Retinal pigment epithelial cell (primary cell): Measurements from ENCODE around the gene PHF23.

ENCODE experiments used
- DNase-seq: peaks from one replicate; pipeline ENCODE4 v3.0.0-alpha.2; 2010; ENCODE audit warnings: low read depth
- H3K4me3 ChIP-seq: 2 replicates; pipeline ENCODE4 v1.5.1; 2011; ENCODE audit warnings: mild to moderate bottlenecking, low read length, control low read depth, moderate library complexity
- CTCF ChIP-seq: conservative IDR thresholded peaks from 2 replicates; pipeline ENCODE4 v1.5.1; 2011; ENCODE audit warnings: low read depth, low read length, control low read depth, inconsistent platforms

The PHF23 gene

GRCh38 chr17:7222093-7222971, 16.9 kb downstream of the PHF23 start:
- no peak overlapping the region for H3K4me3 ChIP-seq
- no peak for DNase-seq
- no peak for TF ChIP-seq CTCF

GRCh38 chr17:7221278-7222092, 17.8 kb downstream of the PHF23 start:
- DNase-seq, result no peak
- H3K4me3 ChIP-seq, result no peak overlapping the region
- TF ChIP-seq CTCF, result no peak

GRCh38 chr17:7220593-7221277, 18.5 kb downstream of the PHF23 start:
- peak overlapping the region; percentile 83 for H3K4me3 ChIP-seq
- no peak for DNase-seq
- peak; percentile 70 for TF ChIP-seq CTCF

GRCh38 chr17:7219812-7220592, 19.3 kb downstream of the PHF23 start, which contains the start of the genes ACADVL and DLG4:
Gene ACADVL, plus strand, starts transcription at chr17:7219938. Its CDS starts 47 bp downstream, at chr17:7219985.
Gene DLG4, minus strand, starts transcription at chr17:7219836.
- no peak for TF ChIP-seq CTCF
- DNase-seq, result no peak
- H3K4me3 ChIP-seq, result peak within 1 kb of the TSS; percentile 83

- peak overlapping the region; percentile 83 for H3K4me3 ChIP-seq
- no peak for DNase-seq
- no peak for TF ChIP-seq CTCF
Measured at GRCh38 chr17:7219229-7219811, 19.9 kb downstream of the PHF23 start.

GRCh38 chr17:7218758-7219157, 20.5 kb downstream of the PHF23 start:
- no peak overlapping the region for H3K4me3 ChIP-seq
- no peak for TF ChIP-seq CTCF
- DNase-seq, result no peak
